Retina (tissue), 1 donor: ENCODE results near the gene EYS.
"Not testable (repeated sequence)": the region's sequence is repeated elsewhere in the genome, so short reads cannot be mapped to it uniquely, and the experiment has no call there.

Experiments used
- DNase-seq: peaks from one replicate; pipeline ENCODE4 v3.0.0-alpha.2; 2016

EYS gene

DNA sequence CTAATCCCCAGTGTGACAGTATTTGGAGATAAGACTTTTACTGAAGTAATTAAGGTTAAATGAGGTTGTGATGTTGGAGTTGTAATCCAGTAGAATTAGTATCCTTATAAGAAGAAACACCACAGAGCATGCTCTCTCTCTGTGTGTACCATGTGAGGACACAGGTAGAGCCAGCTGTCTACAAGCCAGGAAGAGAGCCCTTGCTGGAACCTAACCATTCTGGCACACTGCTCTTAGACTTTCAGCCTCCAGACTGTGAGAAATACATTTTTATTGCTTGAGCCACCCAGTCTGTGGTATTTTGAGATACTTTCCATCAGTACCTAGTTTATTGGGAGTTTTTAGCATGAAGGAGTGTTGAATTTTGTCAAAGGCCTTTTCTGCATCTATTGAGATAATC lies 1961.2 kb downstream of the EYS start:
- DNase-seq = no peak

DNA sequence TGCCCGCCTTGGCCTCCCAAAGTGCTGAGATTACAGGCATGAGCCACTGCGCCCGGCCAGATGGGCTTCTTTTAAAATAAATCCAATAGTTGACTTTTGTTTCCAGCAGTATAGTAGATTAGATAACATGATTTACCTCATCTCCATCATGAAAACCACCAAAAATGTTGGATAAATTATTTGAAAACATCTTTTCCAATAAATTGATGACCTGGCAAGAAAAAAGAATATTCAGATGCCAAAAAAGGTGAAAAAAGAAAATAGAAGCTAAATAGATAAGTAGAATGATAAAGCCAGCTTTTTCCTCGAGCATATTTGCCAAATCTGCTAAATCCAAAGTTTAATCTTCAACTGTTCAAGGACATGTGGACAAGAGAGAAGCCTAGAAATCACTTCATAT lies 1962.2 kb downstream of the EYS start:
- DNase-seq = no peak

DNA sequence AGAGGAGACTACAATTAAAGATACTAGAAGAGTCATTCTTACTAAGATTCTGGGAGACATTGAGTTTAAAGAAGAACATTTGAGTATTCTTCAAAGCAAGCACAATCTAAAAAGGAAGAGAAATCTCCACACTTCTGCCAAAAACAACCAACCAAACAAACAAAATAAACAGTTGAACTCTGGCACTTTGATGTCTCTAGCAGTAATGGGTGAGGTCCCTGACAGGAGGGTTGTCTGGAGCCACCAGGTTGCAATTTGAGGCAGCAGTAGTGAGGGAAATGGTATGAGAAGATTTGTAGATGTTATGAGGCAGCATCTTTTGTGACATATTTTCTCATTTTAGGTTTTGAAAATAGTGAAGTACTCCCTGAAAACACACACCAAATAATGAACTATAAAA lies 1963.3 kb downstream of the EYS start:
- no peak for DNase-seq

DNA sequence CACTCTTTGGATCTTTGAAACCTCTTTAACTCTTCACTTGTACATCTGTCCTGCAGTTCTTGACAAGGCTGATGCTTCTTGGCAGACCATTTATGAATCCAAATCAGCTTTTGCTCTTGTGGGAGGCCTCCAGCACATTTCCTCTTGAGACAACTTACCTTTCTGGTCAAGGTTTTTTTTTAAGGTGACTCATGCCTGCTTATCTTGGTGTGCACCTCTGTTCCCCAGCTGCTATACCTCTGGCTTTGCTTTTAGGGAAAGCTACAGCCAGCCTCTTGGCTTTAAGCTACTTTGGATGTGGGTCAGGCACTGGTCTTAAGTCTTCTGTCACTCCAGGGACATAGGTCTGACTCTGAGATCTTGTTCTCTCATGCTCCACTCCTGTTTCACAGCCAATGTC lies 1965.0 kb downstream of the EYS start:
- DNase-seq = no peak

DNA sequence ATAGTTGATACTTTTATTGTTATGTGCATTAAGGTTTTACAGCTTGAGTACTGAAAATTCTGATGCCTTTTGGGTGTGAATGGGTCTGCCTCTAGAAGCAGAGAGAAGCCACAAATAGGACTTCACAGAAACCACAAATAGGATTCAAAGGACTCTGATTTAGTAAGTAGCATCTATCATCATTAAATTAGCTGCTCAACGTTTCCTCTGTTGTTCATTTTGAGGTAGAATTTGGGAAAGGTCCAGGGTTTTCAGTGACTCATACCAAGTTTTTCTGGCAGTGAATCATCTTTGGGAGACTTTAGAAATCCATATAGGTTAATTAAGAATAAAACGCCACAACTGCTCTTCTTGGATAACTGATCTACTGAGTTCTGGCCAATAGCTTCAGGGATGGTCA lies 1966.3 kb downstream of the EYS start:
- no peak for DNase-seq

DNA sequence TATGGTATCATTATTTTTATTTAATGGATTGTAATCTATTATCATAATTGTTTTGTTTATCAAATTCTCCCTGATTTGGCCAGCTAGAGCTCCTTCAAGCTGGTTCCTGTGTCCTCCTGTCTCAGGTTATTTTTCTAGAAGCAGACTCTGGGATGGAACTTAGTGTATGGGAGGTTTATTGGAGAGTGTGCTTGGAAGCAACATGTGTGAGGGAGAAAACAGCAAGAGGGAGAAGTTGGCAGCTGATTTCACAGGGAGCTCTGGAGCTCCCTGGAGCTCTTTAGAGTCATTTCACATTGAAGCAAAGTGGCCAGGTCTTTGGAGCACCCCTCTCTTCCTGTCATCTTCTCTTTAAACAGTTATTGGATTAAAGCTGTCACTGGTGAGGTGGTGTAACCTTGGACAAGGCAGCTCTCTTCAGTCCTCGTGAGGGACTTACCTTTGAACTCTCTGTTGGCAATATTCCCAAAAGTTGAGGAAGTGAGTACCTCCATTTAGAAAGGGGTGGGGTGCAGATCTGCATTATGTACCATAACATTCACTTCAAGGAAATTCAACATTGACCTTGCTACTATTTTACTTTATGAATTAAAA lies 1967.8 kb downstream of the EYS start:
- no peak for DNase-seq

DNA sequence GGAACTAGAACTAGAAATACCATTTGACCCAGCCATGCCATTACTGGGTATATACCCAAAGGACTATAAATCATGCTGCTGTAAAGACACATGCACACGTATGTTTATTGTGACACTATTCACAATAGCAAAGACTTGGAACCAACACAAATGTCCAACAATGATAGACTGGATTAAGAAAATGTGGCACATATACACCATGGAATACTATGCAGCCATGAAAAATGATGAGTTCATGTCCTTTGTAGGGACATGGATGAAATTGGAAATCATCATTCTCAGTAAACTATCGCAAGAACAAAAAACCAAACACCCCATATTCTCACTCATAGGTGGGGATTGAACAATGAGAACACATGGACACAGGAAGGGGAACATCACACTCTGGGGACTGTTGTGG lies 1968.8 kb downstream of the EYS start:
- DNase-seq = not testable (repeated sequence)

DNA sequence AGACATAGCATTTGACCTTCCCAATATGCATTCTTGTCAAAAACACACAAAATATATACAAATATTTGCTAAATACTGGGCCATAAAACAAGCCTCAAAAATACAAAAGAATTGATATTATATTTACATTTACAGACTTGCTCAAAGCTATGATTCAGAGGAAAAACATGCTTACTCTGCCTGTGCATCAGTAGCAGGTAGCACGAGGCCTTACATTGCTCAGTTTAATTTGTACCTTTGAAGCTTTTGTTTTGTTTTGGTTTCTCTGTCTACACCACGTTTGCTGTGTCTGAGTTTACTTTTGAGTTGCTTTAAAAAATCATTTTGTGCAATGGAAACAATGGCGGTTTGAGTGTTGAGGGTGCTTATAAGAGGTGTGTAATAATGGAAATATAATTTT lies 1972.1 kb downstream of the EYS start:
- DNase-seq = no peak

DNA sequence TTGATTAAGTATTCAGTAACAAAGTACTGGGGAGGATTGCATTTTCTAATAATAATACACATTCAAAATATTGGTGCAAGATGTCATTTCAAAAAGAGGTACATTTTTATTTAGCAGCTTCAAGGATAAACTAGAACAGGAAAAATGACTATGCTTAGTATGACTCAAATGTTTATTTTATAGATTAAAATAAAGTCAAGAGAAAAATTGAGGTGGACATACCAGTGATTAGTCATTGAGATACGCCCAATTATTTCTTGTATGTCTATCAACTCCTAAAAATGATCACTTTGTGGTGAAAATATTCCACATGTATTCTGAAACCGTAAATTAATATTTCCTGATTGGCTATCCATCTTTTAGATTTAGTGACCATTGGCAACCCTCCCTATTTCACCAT lies 1974.7 kb downstream of the EYS start:
- DNase-seq = no peak

DNA sequence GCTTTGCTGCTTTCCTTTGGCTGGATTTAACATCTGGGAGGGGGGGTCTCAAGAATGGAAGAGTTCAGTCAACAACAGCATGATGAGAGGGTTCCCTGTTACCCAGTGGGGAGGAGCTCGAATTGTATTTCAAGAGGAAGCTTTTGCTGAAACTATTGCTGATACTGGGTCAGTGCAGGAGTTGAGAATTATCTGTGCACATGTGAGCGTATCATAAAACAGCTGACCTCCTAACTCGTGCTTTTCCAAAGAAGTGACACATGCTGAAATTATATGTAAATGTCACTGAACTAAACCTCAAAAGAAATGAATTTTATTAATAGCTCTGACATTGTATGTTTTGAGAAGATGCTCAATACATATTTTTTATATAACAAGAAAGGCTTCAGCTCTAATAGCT lies 1975.1 kb downstream of the EYS start:
- no peak for DNase-seq

DNA sequence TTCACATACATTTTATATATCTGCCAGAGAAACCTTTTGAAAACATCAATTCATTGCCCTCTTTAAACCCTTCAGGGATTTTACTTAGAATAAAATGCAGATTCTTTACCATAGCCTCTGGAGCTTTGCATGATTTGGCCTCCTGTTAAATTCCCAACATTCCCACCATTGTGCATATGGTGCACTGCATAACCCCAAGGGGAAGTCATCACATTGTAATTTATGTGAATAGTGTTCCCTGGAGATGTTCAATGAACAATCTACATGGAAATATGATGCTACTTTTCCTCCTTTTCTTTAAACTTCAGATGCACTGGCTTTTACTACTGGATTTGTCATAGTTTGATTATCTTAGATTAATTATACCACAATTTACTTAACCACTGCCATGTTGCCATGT lies 1976.7 kb downstream of the EYS start:
- no peak for DNase-seq

DNA sequence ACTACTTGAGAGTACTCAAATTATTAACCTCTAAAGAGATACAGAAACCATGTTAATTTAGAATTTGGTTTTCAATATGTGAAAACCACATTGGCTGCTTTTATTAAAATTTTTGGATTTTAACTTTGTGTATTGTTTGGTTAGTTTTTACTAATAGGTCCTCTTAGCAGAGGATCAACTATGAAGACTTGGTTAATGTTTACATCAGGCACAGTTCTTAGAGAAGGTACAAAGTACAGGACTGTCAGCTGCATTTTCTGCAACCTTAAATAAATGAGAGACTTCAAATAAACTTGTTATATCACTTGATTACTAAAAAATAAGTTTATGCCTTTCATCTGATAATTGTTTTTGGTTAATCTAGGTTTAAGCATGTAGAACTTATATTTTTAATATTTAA lies 1982.3 kb downstream of the EYS start:
- DNase-seq = no peak

DNA sequence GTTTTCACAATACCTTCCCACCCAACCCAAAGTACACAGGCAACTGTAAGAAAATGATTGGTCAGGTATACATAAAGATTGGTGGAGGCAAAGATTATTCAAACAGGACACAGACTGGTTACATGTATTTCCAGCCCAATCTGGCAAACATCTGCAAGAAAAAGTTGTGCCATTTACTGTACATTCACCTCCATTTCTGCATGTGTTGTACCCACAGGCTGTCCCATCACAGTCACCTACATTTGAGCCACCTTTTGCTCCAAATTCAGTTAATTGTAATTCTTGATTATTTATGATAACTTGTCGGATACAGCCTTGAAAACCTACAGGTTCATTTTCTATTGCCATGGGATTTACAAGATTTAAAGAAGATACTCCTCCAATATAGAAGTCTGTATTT lies 1985.8 kb downstream of the EYS start:
- DNase-seq = no peak

DNA sequence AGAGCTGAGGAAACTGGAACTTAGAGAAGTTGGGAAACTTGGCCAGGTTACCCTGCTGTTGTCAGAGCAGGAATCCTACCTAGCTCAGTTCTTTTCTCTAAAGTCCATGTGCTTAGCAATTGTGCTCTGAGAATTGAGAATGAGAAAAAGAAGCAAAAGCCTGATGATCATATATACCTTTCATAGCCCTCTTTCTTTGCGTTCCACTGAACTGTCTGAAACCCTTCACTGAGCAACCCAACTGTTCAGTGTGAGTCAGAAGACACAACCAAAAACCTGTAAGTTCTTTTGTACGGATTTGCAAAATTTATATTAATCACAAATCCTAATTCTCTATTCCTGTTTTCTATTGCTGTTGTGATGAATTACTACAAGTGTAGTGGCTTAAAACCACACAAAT lies 1990.9 kb downstream of the EYS start:
- no peak for DNase-seq

DNA sequence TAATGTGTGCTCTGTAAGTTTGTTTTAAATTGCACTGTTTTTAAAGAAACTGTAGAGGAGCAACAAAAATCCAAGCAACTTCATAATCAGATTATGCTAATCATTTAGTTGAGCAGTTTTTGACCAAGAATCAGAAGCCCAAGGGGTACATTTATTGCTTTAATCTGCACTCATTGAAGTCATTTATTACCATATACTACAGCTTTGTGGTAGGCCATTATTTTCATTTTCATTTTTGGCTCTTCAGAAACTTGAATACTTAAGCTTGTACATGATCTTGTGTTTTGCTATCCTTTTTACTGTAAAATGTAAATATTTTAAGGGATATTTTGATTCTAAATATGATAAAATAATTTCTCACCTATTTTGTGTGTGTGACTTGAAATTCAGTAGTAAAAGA lies 1992.9 kb downstream of the EYS start:
- no peak for DNase-seq

DNA sequence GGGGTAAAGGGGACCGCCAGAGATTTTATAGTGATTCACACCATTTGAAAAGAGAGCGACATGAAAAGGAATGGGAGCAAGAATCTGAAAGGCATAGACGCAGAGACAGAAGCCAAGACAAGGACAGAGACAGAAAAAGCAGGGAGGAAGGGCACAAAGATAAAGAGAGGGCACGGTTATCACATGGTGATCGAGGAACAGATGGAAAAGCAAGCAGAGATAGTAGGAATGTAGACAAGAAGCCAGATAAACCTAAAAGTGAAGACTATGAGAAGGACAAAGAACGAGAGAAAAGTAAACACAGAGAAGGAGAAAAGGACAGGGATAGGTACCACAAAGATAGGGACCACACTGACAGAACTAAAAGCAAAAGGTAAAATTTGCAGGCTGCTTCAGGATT lies 1993.7 kb downstream of the EYS start:
- DNase-seq = no peak

DNA sequence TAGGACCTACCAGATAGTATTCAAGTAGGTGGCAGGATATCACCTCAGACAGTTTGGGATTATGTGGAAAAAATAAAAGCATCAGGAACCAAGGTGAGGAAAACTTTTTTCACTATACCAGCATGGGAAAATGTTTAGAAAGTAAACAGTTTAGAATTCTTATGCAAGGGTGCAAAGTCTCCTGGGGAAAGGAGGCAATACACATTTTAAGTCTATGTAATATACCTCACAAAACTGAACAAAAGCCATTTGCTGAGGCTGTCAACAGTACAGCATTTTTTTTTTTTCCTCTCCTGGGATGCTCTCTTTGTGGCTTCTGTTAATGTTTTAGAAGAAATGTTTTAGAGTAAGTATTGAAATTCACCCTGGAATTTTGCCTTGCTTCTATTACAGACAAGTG lies 1997.9 kb downstream of the EYS start:
- DNase-seq = no peak

DNA sequence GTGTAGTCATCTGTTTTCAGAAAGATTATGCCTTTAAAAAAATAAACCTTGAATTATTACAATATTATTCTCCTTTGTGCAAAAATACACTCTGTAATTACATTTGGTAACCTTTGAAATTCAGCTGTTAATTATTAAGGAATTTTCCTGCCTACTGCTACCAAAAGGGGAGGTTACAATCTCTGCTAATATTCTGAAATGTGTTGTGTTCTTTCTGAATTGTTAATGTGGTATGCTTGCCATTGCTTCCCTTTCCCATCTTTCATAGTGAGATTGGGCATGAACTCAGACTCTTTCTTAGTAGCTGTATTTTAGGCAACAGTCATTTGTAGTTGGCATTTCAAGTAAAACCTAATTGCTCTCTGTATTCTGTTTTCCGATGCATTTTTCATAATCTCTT lies 1998.4 kb downstream of the EYS start:
- no peak for DNase-seq

DNA sequence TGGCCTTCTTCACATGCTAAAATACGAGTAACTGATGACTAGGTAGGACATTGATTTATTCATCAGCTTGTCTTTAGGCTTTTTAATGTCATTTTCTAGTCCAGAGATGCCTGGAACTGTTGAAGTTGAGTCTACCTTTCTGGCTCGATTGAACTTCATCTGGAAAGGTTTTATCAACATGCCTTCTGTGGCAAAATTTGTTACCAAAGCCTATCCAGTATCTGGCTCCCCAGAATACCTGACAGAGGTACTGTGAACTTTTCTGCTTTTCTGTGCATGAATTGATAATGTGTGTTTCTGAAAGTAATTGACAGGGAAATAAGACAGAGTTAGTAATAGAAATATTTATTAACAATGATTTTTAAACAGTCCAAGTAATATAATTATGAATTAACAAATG lies 2000.4 kb downstream of the EYS start:
- no peak for DNase-seq

DNA sequence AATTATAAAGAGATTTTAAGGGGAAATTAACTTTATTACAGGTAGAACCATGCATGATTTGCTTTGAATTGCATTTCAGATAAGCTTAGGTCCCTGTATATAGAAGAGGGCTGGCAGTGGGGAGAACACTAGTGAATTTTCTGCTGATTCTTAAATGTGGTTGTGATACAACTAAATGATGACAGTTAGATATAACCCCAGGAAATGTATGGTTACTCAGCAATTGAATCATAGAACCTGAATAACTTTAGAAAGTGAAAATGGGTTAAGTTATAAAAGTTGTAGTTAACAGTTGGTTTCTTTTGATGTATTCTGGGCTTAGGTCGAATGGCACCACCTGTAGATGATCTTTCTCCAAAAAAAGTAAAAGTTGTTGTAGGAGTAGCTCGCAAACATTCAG lies 2001.3 kb downstream of the EYS start:
- no peak for DNase-seq

DNA sequence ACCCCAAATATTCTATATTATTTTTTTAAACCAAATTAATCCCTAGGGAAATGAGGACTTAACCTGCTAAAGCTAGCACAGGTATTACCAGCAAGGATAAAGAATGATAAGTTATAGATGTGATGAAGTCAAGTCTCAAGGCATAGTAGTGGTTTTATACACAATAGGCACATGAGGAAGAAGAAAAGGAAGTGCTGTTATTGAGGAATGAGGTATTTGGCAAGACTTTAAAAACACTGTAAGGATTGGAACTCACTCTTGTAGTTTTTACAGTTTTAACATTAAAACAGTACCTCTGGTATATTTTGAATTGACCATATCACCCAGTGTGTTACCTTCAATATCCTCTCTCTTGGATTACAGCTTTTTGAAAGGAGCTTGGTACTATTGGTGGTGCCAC lies 2016.8 kb downstream of the EYS start:
- DNase-seq = no peak

DNA sequence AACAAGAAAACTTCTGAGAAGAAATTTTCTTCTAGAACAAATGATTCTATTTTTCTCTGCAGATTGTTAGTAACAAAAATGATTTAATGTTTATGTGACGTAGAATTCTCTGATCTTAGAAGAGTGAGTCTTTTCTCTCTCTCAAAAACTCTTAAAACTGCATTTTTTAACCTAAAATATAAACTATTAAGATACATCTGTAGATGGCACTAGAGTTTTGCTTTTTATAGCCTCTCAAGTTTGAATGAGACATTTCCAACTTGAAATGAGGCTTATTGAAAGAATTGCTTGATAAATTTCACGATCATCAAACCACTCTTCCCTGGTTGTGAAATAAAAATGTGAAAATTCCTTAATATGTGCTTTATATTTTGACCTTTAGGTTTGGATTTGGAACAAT lies 2017.6 kb downstream of the EYS start:
- no peak for DNase-seq

DNA sequence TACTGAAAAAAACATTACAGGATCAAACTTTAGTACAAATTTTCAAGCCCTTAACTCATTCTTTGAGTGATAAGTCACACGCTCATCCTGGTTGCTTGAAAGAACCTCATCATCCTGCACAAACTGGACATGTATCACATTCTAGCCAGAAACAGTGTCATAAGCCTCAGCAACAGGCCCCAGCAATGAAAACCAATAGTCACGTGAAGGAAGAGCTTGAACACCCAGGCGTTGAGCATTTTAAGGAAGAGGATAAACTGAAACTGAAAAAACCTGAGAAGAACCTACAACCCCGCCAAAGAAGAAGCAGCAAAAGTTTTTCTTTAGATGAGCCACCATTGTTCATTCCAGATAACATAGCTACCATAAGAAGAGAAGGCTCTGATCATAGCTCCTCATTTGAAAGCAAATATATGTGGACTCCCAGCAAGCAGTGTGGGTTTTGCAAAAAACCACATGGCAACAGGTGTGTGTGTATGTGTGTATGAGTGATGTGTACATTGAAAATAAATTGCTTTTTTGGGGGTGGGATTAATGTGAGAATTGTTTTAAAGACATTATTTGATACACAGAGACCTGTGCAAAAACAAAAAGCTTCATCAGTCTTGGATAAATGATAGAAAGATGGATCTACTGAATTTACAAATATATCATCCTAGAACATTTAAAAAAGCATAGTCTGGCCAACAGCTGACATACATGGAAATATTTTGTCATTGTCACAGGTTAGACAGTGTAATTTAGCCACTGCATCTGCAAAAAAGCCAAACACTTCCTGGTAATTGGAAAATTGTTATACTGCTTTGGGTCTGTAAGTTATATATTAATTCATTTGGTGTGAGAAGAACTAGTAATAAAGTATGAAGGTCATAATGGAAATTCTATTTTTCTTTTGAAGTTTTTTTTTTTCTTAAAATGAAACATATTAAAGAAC lies 2021.3 kb downstream of the EYS start:
- no peak for DNase-seq

DNA sequence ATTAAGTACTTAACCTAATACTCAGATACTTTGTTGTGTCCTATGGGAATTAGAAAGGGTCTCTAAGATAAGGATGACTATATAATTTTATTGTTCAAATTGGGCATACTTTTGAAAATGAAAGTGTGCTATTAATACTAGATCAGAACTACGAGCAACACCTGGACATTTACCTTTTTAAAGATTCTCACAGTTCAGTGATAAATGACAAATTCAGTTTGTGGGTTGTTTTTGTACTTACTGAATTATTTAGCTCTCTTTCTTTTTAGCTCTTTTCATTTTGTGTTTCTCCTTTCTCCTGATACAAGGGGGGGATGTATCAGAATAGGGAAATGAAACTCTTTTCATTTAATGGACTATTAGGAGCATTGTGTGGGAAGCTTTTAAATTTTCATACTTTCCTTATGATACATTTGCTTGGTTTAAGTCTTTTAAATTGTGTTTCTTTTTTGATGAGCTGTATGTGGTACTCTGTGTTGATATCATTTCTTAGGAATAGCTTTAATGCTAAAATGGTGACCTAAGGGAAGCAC lies 2023.9 kb downstream of the EYS start:
- DNase-seq = no peak

DNA sequence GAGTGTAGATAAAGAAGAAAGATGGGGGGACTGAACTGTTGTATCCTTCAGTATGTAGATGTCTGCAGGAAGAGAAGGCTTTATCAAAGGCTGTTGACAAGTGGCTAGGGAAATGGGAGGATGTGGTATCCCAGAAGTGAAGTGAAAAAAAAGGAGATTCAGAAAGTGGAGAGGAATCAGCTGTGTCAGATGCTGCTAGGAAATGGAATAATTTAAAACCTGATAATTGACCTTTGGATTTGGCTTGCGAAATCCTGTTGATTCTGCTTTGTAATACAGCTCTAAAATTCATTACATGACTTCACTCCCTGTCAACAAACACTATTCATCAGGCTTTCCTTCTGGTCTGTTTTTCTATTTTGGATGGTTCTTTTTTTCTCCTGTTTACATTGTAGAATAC lies 2029.7 kb downstream of the EYS start:
- DNase-seq = no peak
